ENCODE results near the gene CUEDC2. TPM values are rescaled to one million over a fixed set of nuclear protein-coding genes. Genes with fewer than 3 reads are reported as not detected.

The CUEDC2 gene
- total and polyA plus RNA-seq, 4 donors, result 14.4 to 36.1 (median 24.1) TPM

- H3K4me3 ChIP-seq (ENCODE audit: low read depth in 1 of 3, low read length in 3 of 3), result no peak overlapping the region
- no peak for DNase-seq (ENCODE audit: low spot score)
- no peaks in the 10 kb centered on the region for H3K9me3 ChIP-seq (ENCODE audit: control insufficient read depth in 4 of 4, low read length in 3 of 4)
- no peak overlapping the region for H3K27ac ChIP-seq (ENCODE audit: low read depth in 1 of 2, low read length in 2 of 2)
- H3K9ac ChIP-seq (ENCODE audit: low read depth in 1 of 2, low read length in 2 of 2), result no peak overlapping the region
- peaks cover 0 to 1% (median 0%) of the 10 kb centered on the region in 4 donors for H3K27me3 ChIP-seq (ENCODE audit: control insufficient read depth in 4 of 4, insufficient read depth in 4 of 4, low read length in 3 of 4)
- 95% methylated on average over 5 of the region's 5 CpGs for WGBS
- TF ChIP-seq MAX (IDR thresholded peaks at IDR 0.05), result no peak
- no peak for TF ChIP-seq EGR1 (IDR thresholded peaks at IDR 0.05; ENCODE audit: low read depth in 2 of 2)
- TF ChIP-seq ATF3 (IDR thresholded peaks at IDR 0.05), result no peak
- no peak for TF ChIP-seq TAF1 (conservative IDR thresholded peaks at IDR 0.05)
- no peak for TF ChIP-seq SP1 (IDR thresholded peaks at IDR 0.05)
- no peak for TF ChIP-seq FOXA1 (IDR thresholded peaks at IDR 0.05)
- no peak for TF ChIP-seq FOXA2 (IDR thresholded peaks at IDR 0.05)
- no peak for TF ChIP-seq REST (IDR thresholded peaks at IDR 0.05)
- H3K4me1 ChIP-seq (ENCODE audit: control insufficient read depth in 4 of 4, insufficient read depth in 4 of 4, low read length in 3 of 4), result peaks cover 0 to 16% (median 7%) of the 10 kb centered on the region in 4 donors
- H3K36me3 ChIP-seq (ENCODE audit: control insufficient read depth in 4 of 4, insufficient read depth in 3 of 4, low read depth in 1 of 4, low read length in 3 of 4), result peaks cover 0 to 25% (median 3%) of the 10 kb centered on the region in 4 donors
Observed at GRCh38 chr10:102402512-102402896, 29.9 kb downstream of the CUEDC2 start.

GRCh38 chr10:102401735-102402511, 30.5 kb downstream of the CUEDC2 start:
- peaks cover 0 to 27% (median 3%) of the 10 kb centered on the region in 4 donors for H3K36me3 ChIP-seq (ENCODE audit: control insufficient read depth in 4 of 4, insufficient read depth in 3 of 4, low read depth in 1 of 4, low read length in 3 of 4)
- H3K4me1 ChIP-seq (ENCODE audit: control insufficient read depth in 4 of 4, insufficient read depth in 4 of 4, low read length in 3 of 4), result peaks cover 0 to 19% (median 7%) of the 10 kb centered on the region in 4 donors
- TF ChIP-seq RAD21 (IDR thresholded peaks at IDR 0.05) (no peak), JUND (IDR thresholded peaks at IDR 0.05) (no peak), HNF4G (IDR thresholded peaks at IDR 0.05) (no peak), YY1 (IDR thresholded peaks at IDR 0.05) (no peak), CTCF (IDR thresholded peaks at IDR 0.05; ENCODE audit: low read depth, low read length, missing input control) (no peak), NR2F2 (IDR thresholded peaks at IDR 0.05) (no peak), REST (IDR thresholded peaks at IDR 0.05) (no peak), RXRA (IDR thresholded peaks at IDR 0.05) (no peak), GABPA (IDR thresholded peaks at IDR 0.05 in 1 of 2, conservative IDR thresholded peaks at IDR 0.05 in 1 of 2) (no peak), FOXA1 (IDR thresholded peaks at IDR 0.05) (no peak), HNF4A (conservative IDR thresholded peaks at IDR 0.05) (no peak), FOXA2 (IDR thresholded peaks at IDR 0.05) (no peak), ZBTB33 (IDR thresholded peaks at IDR 0.05) (no peak), ATF3 (IDR thresholded peaks at IDR 0.05) (no peak), MAX (IDR thresholded peaks at IDR 0.05) (no peak), EGR1 (IDR thresholded peaks at IDR 0.05; ENCODE audit: low read depth in 2 of 2) (no peak), SP1 (IDR thresholded peaks at IDR 0.05) (no peak), TAF1 (conservative IDR thresholded peaks at IDR 0.05) (no peak)

More at GRCh38 chr10:102401735-102402511, 30.5 kb downstream of the CUEDC2 start:
- 94% methylated on average over 18 of the region's 18 CpGs for WGBS
- Histone ChIP-seq H3K27me3 (ENCODE audit: control insufficient read depth in 4 of 4, insufficient read depth in 4 of 4, low read length in 3 of 4) (no peaks in the 10 kb centered on the region), H3K27ac (ENCODE audit: low read depth in 1 of 2, low read length in 2 of 2) (no peak overlapping the region), H3K9ac (ENCODE audit: low read depth in 1 of 2, low read length in 2 of 2) (no peak overlapping the region), H3K4me3 (ENCODE audit: low read depth in 1 of 3, low read length in 3 of 3) (no peak overlapping the region), H3K9me3 (ENCODE audit: control insufficient read depth in 4 of 4, low read length in 3 of 4) (no peaks in the 10 kb centered on the region)
- DNase-seq (ENCODE audit: low spot score), result no peak

All from liver (tissue), 9 donors.